C4-2B (cell line): Measurements from ENCODE around the gene MAB21L3.

Source experiments
- CTCF ChIP-seq: fragments of 450-650 bp; conservative IDR thresholded peaks from 2 replicates; pipeline ENCODE4 v1.5.1; 2017; ENCODE audit warnings: mild to moderate bottlenecking
- ZFX ChIP-seq: fragments of 450-650 bp; IDR thresholded peaks from 2 replicates; pipeline ENCODE4 v1.6.1; 2017

- TF ChIP-seq CTCF, result no peak
- TF ChIP-seq ZFX, result no peak
Measured at GRCh38 chr1:116147972-116148371, 36.8 kb downstream of the MAB21L3 start.
